Tongue (tissue), 3 donors: Measurements from ENCODE around the gene BCAS4. TPM values are rescaled to one million over a fixed set of nuclear protein-coding genes. Genes with fewer than 3 reads are reported as not detected.

Experiments
- DNase-seq: peaks from one replicate; pipeline ENCODE4 v3.0.0-alpha.2; 2015
- small RNA-seq: library from RNA; depleted of rRNA; stranded (forward); fragments of <200 nt; gene quantifications from one replicate; pipeline ENCODE3, GENCODE V24; 2014; ENCODE audit warnings: low replicate concordance
- total RNA-seq: library from RNA; depleted of rRNA; stranded (reverse); fragments of >200 nt; gene quantifications from one replicate; pipeline ENCODE4 v1.2.3, GENCODE V29; 2014

BCAS4 gene
- total RNA-seq, 1 donor from 2014 or later = 1.0 TPM

DNA sequence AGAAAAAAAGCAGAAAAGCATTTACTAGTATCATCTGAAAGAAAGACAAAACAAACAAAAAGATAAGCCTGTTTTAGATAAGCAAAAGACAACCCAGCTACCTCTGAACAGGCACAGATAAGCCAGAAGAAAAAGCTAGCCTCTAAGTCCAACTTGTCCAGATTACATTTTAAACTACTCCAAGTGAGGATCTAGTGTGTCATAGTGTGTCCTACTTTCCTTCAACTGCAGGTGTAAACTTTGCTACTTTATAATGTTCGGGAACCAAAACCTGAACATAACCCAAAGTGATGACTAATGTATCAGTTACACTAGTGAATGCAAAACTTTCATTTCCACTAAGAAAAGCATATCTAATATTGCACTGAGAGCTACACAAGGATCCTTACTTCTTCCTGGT is 116.9 kb downstream of the BCAS4 start:
- no peak for DNase-seq

DNA sequence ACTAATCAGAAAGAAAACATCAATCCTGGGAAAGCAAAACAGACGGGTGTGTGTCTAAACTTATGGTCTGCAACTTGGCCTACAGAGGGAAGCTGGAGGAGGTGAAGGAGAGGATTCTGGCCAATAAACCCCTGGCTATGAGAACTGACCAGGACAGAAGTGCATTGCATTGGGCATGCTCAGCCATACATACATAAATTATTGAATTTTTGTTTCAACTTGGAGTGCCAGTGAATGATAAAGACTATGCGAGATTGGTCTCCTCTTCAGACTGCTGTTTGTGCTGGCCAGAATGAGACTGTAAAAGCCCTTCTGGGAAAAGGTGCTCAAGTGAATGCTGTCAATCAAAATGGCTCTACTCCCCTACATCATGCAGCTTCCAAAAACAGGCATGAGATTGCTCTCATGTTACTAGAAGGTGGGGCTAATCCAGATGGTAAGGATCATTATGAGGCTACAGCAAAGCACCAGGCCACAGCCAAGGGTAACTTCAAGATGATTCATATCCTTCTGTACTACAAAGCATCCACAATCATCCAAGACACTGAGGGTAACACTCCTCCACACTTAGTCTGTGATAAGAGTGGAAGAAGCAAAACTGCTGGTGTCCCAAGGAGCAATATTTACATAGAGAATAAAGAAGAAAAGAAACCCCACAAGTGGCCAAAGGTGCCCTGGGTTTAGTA is 119.0 kb downstream of the BCAS4 start:
- no peak for DNase-seq

DNA sequence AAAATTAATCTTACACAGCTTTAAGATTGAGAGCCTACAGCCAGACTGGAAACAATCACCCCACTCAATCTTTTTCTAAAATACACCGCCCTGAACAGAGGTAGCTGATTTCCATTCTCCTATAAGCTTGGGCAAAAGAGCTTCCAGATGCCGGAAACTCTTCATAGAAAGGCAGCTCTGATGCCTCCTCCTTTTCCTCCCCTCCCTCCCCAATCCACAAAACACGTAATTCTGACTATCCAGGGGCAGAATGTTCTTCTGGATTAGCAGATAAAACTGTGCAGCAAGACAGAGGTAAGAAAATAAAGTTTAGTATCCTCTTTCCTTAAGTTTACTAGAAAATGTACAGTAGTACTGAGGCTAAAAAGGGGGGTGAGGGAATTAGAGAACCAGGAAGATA is 120.6 kb downstream of the BCAS4 start:
- DNase-seq = no peak

DNA sequence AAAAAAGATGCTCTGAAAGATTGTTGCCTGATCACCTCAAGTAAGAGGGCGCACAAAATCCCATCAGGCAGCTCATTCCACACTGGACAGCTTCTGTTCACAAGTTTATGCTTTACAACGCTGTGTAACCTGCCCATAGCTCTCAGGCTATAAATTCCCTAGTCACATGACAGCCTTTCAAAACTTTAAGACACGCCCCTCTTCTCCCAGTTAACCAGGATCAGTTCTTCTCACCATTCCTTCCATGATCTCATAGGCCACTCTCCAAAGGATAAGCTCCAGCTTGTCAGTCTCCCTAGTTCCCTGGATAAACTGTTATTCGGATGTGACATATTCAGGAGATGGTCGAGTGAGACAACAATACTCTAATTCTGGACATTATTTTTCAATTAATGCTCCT is 121.4 kb downstream of the BCAS4 start:
- DNase-seq = peak; percentile 31

DNA sequence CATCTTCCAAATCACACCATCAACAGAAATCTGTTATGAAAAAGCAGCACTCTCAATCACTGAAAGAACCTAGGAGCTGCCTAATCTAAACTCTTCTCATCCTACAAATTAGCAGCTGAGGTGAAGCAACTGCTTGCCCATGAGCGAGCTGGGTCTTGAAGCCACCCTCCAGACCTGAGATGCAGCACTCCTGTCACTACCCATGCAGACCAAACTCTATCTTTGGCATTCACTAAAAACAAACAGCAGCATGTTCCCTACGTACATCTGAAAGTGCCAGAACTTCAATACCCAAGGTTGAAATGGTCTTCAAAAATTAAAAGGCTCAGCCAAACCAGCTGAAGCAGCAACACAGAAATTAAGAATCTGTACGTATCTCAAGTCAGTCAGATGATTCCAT is 122.1 kb downstream of the BCAS4 start:
- DNase-seq = no peak

- DNase-seq = no peak
Measured at GRCh38 chr20:50918403-50918802, 123.5 kb downstream of the BCAS4 start.

DNA sequence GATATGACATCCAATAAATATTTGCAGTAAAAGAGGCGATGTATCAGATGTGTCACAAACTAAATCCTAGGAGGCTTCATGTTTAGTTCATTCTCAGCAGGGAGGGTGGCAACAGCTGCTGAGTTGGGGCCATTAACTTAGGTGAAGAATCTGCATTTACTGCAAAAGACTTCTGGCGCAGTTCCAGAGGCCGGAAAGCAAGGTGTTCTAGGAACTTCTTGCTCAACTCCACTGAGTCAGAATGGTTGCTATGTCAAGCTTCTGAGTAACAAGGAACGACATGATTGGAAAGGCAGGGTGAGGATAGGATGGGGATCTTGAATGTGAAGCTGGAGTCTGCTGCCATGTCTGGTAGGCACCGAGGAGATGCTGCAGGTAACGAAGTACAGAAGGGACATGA is 124.7 kb downstream of the BCAS4 start:
- DNase-seq = no peak

GRCh38 chr20:50920997-50921396 is 126.1 kb downstream of the BCAS4 start:
- DNase-seq = peak; percentile 25

GRCh38 chr20:50921803-50922501 is 127.1 kb downstream of the BCAS4 start:
- DNase-seq = no peak

- DNase-seq = no peak
Measured at GRCh38 chr20:50924261-50924920, 129.5 kb downstream of the BCAS4 start.

DNA sequence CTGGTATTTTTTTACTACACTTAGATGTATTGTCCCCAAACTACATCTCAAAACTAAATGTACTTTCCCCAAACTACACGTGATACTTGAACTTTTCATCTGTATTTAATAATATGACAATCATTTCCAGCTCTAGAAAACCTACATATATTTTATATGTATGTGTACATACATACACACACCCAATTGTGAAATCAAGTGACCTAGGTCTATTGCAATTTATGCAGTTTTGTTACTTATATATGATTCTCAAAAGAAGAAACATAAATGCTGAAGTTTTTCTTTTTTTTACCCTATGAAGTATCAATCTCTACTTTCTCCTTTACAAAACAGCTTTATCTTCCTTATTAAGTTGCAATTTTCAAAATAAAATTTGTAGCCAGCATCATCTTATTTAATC is 131.7 kb downstream of the BCAS4 start:
- no peak for DNase-seq

Small RNAs within 50 kb of the gene (small RNA-seq; reads per million reads assigned to genes)
- not detected for gene TMSB4XP6

Other genes starting within 250 kb of the BCAS4 start
- gene RIPOR3, start 103.5 kb upstream of the BCAS4 start, total RNA-seq = 12.5 TPM
- 3.2 TPM for gene PARD6B, start 63.5 kb upstream of the BCAS4 start, total RNA-seq
- gene ADNP, start 136.4 kb downstream of the BCAS4 start, total RNA-seq = 66.4 TPM
- 73.5 TPM for gene DPM1, start 163.5 kb downstream of the BCAS4 start, total RNA-seq
- 4.7 TPM for gene MOCS3, start 163.8 kb downstream of the BCAS4 start, total RNA-seq
- 1.3 TPM for gene KCNG1, start 228.0 kb downstream of the BCAS4 start, total RNA-seq